ENCODE data around the gene MAPT. TPM values are rescaled to one million over a fixed set of nuclear protein-coding genes. Genes with fewer than 3 reads are reported as not detected.
"Not testable (repeated sequence)": the region's sequence is repeated elsewhere in the genome, so short reads cannot be mapped to it uniquely, and the experiment has no call there.

MAPT gene
- total RNA-seq, 1 experiment from 2014 or later, result 8.3 TPM

DNA sequence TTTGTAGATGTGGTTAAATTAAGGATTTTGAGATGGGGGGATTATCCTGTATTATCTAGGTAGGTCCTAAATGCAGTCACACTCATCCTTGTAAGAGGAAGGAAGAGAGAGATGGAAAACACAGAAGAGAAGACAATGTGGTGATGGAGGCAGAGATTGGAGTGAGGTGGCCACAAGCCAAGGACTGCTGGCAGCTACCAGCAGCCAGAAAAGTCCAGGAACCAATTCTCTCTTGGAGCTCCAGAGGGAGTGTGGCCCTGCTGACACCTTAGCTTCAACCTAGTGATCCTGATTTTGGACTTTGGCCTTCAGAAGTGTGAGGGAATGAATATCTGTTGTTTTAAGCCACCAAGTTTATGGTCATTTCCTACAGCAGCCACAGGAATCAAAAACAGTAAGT, 18.0 kb downstream of the MAPT start:
- no peak overlapping the region for H3K4me3 ChIP-seq (ENCODE audit: low read depth, low read length, poor library complexity, severe bottlenecking)
- intact Hi-C loops (cut with micrococcal nuclease; ENCODE audit: unreplicated experiment), result no loop called here
- H3K27ac ChIP-seq (ENCODE audit: low read depth, low read length, poor library complexity, severe bottlenecking), result no peak overlapping the region
- H3K9me3 ChIP-seq (ENCODE audit: low read depth, low read length, poor library complexity, severe bottlenecking), result no peaks in the 10 kb centered on the region
- CTCF ChIA-PET, result no interaction called here
- peaks cover 9% of the 10 kb centered on the region for H3K4me1 ChIP-seq (ENCODE audit: insufficient read depth, low read length, poor library complexity, severe bottlenecking)
- POLR2A ChIA-PET (ENCODE audit: low non-redundant PET), result no interaction called here
- no peaks in the 10 kb centered on the region for H3K27me3 ChIP-seq (replicated peaks; ENCODE audit: insufficient read depth, low read depth, low read length, poor library complexity)
- TF ChIP-seq, protein P1, sequence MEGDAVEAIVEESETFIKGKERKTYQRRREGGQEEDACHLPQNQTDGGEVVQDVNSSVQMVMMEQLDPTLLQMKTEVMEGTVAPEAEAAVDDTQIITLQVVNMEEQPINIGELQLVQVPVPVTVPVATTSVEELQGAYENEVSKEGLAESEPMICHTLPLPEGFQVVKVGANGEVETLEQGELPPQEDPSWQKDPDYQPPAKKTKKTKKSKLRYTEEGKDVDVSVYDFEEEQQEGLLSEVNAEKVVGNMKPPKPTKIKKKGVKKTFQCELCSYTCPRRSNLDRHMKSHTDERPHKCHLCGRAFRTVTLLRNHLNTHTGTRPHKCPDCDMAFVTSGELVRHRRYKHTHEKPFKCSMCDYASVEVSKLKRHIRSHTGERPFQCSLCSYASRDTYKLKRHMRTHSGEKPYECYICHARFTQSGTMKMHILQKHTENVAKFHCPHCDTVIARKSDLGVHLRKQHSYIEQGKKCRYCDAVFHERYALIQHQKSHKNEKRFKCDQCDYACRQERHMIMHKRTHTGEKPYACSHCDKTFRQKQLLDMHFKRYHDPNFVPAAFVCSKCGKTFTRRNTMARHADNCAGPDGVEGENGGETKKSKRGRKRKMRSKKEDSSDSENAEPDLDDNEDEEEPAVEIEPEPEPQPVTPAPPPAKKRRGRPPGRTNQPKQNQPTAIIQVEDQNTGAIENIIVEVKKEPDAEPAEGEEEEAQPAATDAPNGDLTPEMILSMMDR (conservative IDR thresholded peaks at IDR 0.05; ENCODE audit: low read depth, low read length), result no peak
- no peak for TF ChIP-seq EZH2 (IDR thresholded peaks at IDR 0.05; ENCODE audit: borderline replicate concordance, low read depth, low read length, poor library complexity, severe bottlenecking)
- no peak for DNase-seq (ENCODE audit: low spot score)
- no peaks in the 10 kb centered on the region for H3K36me3 ChIP-seq (ENCODE audit: insufficient read depth, low read length, poor library complexity, severe bottlenecking)
- BruUV-seq (replicated peaks), result no TSS peak

DNA sequence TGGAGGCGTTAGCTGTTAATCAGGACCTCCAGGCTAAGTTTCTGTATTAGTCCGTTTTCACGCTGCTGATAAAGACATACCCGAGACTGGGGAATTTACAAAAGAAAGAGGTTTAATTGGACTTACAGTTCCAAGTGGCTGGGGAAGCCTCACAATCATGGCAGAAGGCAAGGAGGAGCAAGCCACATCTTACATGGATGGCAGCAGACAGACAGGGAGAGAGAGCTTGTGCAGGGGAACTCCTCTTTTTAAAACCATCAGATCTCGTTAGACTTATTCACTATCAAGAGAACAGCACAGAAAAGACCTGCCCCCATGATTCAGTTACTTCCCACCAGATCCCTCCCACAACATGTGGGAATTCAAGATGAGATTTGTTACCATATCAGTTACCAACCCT, 18.7 kb downstream of the MAPT start:
- DNase-seq (ENCODE audit: low spot score); H3K27me3 ChIP-seq (replicated peaks; ENCODE audit: insufficient read depth, low read depth, low read length, poor library complexity); H3K4me3 ChIP-seq (ENCODE audit: low read depth, low read length, poor library complexity, severe bottlenecking); BruUV-seq (replicated peaks); H3K4me1 ChIP-seq (ENCODE audit: insufficient read depth, low read length, poor library complexity, severe bottlenecking); intact Hi-C loops (cut with micrococcal nuclease; ENCODE audit: unreplicated experiment); CTCF ChIA-PET; H3K36me3 ChIP-seq (ENCODE audit: insufficient read depth, low read length, poor library complexity, severe bottlenecking); POLR2A ChIA-PET (ENCODE audit: low non-redundant PET); H3K9me3 ChIP-seq (ENCODE audit: low read depth, low read length, poor library complexity, severe bottlenecking); H3K27ac ChIP-seq (ENCODE audit: low read depth, low read length, poor library complexity, severe bottlenecking): not testable (repeated sequence)

DNA sequence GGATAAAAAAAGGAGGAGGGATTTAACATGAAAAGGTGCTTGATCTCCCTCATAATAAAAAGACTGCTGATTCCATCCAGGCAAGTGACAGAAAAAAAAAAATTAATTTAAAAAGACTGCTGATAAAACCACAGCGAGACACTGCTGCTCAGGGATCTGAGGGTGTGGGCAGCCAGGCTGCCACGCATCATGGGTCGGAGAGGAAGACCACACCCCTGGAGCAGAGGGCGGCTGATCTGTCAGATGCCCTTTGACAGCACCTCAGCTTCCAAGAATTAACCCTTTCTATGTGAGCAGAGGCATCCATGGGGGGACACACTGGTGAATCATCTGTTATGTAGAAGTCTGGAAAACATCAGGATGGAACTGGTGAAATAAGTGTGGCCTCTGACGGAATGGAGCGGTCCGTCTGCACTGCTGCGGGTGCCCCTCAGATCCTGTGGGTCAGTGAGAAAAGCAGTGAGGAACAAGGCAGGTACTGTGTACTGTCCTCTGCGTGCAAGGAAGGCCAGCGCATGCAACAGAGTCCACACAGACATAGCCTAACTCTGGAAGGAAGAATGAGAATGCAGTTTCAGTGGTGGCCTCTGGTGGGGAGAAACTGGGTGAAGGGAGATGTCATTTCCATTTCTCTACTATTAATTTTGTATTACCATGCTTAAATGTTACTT, 19.8 kb downstream of the MAPT start:
- BruUV-seq (replicated peaks), result no TSS peak
- Histone ChIP-seq H3K9me3 (ENCODE audit: low read depth, low read length, poor library complexity, severe bottlenecking) (no peaks in the 10 kb centered on the region), H3K36me3 (ENCODE audit: insufficient read depth, low read length, poor library complexity, severe bottlenecking) (no peaks in the 10 kb centered on the region), H3K4me3 (ENCODE audit: low read depth, low read length, poor library complexity, severe bottlenecking) (no peak overlapping the region), H3K4me1 (ENCODE audit: insufficient read depth, low read length, poor library complexity, severe bottlenecking) (no peaks in the 10 kb centered on the region), H3K27ac (ENCODE audit: low read depth, low read length, poor library complexity, severe bottlenecking) (no peak overlapping the region), H3K27me3 (replicated peaks; ENCODE audit: insufficient read depth, low read depth, low read length, poor library complexity) (no peaks in the 10 kb centered on the region)
- CTCF ChIA-PET, result no interaction called here
- DNase-seq (ENCODE audit: low spot score), result no peak
- POLR2A ChIA-PET (ENCODE audit: low non-redundant PET), result no interaction called here
- TF ChIP-seq, protein P1 (conservative IDR thresholded peaks at IDR 0.05; ENCODE audit: low read depth, low read length), result no peak
- no peak for TF ChIP-seq EZH2 (IDR thresholded peaks at IDR 0.05; ENCODE audit: borderline replicate concordance, low read depth, low read length, poor library complexity, severe bottlenecking)
- intact Hi-C loops (cut with micrococcal nuclease; ENCODE audit: unreplicated experiment), result no loop called here

DNA sequence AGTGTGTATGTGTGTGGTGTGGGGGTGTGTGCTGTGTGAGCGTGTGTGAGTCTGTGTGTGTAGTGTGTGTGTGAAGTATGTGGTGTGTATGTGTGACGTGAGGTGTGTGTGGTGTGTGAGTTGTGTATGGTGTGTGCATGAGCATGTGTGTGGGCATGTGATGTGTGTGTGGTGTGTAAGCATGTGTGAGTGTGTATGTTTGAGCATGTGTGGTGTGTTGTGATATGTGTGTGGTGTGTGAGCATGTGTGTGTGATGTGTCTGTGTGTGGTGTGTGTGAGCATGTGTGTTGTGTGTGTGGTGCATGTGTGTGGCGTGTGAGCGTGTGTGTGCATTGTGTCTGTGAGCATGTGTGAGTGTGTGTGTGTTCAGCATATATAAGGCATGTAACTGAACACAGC, 20.9 kb downstream of the MAPT start:
- TF ChIP-seq, protein P1 (conservative IDR thresholded peaks at IDR 0.05; ENCODE audit: low read depth, low read length), result no peak
- TF ChIP-seq EZH2 (IDR thresholded peaks at IDR 0.05; ENCODE audit: borderline replicate concordance, low read depth, low read length, poor library complexity, severe bottlenecking), result no peak
- ChIA-PET POLR2A (ENCODE audit: low non-redundant PET) (no interaction called here), CTCF (no interaction called here)
- no TSS peak for BruUV-seq (replicated peaks)
- Histone ChIP-seq H3K27me3 (replicated peaks; ENCODE audit: insufficient read depth, low read depth, low read length, poor library complexity) (no peaks in the 10 kb centered on the region), H3K4me1 (ENCODE audit: insufficient read depth, low read length, poor library complexity, severe bottlenecking) (no peaks in the 10 kb centered on the region), H3K4me3 (ENCODE audit: low read depth, low read length, poor library complexity, severe bottlenecking) (no peak overlapping the region), H3K36me3 (ENCODE audit: insufficient read depth, low read length, poor library complexity, severe bottlenecking) (no peaks in the 10 kb centered on the region), H3K27ac (ENCODE audit: low read depth, low read length, poor library complexity, severe bottlenecking) (no peak overlapping the region), H3K9me3 (ENCODE audit: low read depth, low read length, poor library complexity, severe bottlenecking) (no peaks in the 10 kb centered on the region)
- no peak for DNase-seq (ENCODE audit: low spot score)
- intact Hi-C loops (cut with micrococcal nuclease; ENCODE audit: unreplicated experiment), result no loop called here

Measured in A673 (cell line).